HG03571 (cell line): ENCODE data around the gene GRIK4.

ENCODE experiments used
- ATAC-seq: cut with Tn5 transposase; IDR thresholded peaks from one replicate; pipeline ENCODE4 v1.9.1; 2021; ENCODE audit not compliant: unreplicated experiment

The GRIK4 gene

DNA sequence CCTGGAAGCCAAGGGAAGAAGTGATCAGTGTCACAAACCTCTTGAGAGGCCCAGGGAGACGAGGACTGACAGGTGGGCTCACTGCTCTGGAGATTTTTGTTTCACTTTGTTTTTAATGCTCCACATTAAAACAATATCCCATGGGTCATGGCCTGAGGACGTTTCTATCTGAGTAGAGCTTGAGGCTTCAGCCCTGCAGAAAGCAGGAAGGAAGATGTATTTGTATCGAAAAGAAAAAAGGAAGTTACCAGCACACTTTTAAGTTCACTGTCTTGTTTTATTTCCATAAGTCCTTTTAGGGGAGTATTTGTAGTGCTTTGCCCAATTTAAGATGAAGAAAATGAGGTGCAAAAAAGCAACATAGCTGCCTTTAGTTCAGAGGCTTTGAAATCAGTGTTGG, 191.1 kb downstream of the GRIK4 start:
- no peak for ATAC-seq

DNA sequence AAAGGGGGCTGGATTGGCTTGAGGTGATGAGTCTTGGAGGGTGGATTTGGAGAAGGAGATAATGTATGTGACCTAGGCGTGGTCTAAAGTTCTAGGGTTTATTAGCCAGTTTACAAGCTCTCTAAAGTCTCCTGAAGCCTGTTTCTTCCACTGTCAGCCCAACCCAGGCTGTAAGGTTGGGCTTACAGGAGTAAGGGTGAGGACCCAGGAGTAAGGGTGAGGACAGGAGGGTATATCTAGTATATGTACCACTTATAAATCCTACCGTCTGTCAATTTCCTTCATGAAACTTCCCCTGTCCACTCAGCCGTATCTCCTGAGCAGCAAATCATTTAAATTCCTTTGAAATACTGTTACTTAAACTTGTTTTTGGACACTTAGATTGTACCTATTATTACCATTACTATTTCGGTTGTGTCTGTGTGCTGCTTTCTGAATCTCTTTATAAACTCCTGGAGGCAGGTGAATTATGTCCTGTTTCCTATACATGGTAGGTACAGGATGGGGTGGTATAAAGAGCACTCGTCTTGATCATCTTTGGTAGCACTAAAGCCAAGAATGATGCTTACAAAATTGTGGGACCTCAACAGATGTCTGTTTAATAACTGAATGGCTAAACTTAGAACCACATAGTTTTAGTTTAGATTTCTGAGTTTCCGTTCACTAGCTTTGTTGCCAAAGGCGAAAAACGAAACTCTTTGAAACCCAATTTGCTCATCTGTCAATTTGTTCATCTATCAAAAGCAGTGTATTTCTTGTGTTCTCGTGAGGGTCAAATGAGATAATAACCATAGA, 192.0 kb downstream of the GRIK4 start:
- ATAC-seq = no peak

DNA sequence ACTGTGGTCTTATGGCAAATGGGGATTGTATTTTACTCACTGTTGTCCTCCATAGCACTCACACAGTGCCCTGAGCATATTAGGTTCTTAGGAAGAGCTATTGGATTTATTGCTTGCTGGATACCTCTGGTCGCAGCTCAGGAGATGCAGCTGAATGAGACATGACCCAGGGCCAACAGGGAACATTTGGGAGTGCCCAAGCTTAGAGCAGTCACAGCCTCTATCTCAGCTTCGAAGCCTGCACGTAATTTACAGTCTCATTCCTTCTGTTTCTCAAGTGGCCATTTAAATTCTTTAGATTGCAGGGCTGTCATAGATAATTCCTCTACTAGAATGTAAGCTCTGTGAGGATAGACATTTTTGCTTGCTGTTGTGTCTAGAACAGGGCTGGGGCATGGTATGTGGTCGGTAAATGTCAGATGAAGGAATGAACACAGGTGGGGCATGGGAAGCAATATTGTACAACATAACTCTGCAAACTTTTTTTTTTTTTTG, 192.8 kb downstream of the GRIK4 start:
- no peak for ATAC-seq

DNA sequence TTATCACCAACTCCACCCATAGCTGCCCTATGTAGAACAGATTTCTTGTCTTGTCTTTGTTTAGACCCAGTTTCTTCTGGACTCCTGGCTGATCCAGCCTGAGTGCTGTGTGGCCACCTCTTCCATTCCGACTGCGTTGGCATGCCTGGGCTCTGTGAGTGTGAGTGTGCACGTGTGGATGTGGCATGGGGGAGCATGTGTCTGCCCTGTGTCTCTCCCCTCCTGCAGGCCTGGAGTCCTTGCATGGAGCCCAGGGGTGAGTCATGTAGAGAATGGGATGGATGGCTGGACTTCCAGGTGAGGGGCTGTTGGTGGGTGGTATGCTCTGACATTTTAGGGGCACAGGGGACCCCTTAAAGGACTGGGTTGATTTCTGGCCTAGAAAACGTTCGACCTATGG, 194.7 kb downstream of the GRIK4 start:
- ATAC-seq = no peak

DNA sequence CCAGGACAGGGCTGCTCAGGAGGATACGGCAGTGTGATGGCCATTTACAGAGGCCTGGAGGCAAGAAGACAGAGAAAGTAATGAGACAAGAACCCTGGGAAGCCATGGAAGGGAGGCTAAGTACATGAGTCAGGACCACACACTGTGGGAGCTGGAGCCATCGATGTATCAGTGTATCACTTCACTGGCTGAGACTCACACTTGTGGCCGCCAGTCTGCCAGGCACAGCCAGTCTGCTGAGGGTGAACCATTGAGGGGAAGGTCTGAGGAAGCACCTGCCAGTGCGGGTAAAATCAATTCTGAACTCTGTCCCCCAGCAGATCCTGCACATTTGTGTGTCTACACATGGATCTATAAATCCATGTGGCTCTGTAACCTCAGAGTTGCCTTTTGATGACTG, 195.6 kb downstream of the GRIK4 start:
- ATAC-seq = no peak

DNA sequence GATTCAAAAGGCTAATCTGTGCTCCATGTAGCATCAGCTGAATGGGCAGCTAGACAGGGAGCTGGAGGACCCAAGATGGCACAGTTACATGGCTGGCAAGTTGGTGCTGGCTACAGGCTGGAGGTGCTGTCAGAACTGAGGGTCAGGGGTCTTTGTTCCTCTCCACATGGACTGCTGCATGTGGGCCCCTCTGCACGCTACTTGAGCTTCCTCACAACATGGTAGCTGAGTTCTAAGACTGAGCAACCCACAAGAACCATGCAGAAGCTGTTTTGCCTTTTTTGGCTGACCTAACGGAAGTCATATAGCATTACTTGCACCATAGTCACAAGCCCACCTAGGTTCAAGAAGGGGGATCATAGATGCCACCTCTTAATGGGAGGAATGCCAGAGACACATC, 196.1 kb downstream of the GRIK4 start:
- ATAC-seq = no peak

DNA sequence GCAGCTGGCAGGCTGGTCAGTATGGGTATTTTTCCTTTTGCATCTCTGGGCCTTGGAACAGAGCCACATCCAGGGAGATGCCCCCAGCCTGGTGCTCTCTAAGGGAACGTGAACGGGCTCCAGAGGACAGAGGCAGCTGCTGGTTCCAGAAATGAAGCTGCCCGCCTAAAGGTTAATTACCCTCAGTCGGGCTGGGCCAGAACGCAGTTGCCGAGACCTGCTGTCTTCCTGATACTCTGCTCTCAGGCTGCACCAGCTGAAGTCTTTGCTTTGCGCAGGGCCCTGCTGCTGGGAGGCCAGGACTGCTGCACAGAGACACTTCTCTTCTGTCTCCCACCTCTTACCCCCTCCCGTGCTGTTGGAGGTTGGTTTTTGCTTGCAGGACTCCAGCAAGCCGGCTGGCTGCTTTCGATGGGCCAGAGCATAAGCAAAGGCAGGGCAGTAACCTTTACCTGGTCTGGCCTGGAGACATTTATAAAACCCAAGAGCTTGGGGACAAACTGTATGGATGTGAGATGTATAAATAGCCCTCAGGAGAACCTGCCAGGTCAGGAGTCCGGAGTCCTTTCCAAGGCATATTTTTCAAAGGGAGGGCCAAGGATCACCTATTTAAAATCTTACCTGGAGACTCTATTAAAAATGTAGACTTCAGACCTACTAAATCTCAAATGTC, 197.1 kb downstream of the GRIK4 start:
- no peak for ATAC-seq

DNA sequence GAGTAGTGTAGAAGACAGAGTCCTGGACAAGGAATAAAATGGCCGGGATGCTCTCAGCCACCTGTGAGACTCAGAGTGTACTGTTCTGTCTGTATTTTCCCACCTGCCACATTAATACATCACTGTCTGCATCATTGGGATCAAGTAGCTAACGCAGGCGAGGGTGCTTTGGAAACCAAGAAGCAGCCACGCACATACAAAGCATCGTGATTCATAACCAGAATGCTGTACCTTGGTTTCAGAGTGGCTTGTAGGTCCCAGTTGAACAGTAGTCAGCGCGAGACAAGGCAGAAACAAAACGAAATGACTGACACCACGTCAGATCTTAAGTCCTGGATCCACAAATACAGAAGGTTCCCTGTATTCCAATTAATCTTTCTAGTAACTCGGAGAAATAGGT, 198.3 kb downstream of the GRIK4 start:
- ATAC-seq = peak; percentile 60

DNA sequence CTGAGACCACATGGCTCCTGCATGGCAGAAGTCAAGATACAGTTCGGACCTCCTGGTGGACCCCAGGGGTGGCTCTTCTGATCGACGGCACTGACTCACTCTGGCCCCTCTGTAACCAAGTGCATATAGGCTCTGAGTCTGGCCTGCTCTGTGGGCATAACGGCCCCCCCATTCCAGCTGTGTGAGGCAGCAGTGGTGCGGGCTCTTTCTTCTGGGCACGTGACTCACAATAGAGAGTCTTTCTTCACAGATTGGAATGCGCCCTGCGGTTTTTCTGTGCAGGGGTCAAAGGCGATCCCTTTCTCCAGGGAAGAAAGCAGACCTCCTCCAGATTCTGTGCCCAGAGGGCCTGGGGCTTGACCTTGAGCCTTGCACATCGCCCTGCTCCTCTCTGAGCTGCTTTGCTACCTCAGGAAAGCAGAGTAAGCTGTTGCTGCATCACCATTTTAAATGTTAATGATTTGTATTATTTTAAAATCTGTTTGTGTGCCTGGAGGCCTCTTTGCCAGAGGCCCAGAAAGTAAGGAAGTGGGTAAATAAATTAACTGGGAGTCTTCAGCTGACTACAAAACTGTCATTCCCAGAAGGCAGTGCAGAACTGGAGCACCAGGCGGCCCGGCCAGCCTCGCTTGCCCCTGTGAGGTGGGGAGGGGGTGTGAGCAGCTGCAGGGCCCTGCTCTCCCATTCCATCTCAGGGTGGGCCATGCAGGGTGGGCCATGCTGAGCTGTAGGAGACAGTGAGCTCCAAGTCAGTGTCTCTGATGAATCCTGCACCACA, 199.0 kb downstream of the GRIK4 start:
- no peak for ATAC-seq

DNA sequence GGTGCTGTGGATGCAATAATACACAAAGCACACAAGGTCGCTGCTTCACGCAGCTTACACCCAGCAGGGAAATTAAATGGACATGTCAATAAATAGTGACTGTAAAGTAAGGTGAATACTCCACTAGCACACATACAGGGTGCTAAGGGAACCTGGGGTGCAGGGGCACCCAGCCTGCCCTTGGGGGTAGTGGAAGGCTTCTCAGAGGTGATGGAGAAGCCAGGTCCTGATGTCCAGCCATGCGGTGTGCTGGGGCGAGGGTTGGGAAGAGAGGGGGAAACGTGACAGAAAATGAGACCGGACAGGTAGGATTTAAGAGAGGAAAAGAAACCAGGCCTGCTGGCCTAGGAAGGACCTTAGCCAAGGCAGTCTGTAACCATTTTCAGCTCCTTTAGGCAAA, 200.5 kb downstream of the GRIK4 start:
- ATAC-seq = no peak

DNA sequence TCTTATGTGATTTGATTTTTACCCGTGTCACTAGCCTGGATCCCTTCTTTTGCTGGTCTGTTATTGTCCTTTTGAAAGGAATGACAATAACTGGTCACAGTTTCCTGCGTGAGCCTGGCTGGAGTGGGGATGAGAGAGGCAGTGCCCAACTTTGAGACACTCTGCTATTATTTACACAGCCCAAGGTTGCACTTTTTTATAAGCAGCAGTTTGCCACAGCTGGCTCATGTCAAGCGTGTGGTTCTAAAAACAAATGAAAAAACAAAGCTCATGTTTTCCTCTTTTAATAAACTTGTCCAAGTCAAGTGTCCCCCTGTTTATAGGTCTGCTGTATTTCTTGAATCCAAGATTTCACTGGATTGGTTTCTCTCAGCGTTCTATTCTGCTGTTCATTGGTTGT, 201.3 kb downstream of the GRIK4 start:
- ATAC-seq = no peak

DNA sequence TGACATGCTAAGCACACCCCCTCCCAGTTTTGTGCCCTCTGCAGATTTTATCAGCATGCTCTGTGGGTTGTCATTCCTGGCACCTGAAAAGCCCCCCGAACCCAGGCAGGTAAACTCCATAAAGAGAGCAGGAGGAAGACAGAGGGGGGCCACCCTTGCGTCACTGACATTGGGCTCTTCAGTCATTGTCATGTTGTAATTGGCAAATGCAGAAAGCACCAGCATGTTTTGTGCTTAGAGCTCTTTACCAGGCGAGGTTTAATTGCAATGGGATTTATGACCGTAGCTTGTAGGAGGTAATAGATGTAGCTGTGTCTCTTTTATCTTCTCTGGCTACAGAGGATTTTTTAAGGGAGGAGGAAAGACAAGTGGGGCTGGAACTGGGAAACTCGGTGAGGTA, 201.7 kb downstream of the GRIK4 start:
- no peak for ATAC-seq

DNA sequence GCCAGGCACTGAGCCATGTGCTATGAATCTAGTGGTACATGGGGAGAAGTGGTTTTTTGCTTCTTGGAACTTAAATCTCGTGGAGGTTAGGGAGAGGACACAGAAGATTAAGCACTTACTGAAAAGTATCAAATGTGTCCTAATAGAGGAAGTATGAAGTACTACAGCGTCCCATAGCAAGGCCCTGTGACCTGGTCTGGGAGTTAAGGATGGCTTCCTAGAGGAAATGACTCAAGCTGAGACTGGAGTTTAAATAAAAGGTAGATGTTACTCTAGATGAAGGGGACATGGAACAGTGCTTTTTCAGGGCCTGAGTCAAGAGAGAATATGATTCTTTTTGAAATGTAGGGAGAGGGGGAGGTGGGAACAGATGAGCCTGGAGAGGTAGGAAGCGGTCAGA, 202.9 kb downstream of the GRIK4 start:
- ATAC-seq = no peak

DNA sequence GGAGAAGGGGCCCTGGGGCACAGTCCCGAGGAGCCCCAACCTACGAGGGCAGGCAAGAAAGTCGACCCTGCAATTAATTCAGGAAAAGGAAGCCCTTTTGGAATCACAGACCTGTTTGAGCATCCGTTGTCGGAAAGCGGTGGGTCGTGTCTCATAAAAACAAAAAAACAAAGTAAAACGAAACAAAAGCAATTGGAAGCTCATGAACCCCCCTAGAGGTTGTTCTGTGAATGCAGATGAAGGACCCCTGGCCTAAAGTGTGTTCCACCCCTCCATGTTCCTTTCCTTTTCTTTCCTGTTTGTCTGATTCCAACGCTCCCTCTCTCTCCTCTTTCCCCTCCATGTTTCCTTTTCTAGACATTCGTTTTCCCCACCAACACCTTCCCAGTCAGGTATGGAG, 203.7 kb downstream of the GRIK4 start:
- ATAC-seq = no peak

DNA sequence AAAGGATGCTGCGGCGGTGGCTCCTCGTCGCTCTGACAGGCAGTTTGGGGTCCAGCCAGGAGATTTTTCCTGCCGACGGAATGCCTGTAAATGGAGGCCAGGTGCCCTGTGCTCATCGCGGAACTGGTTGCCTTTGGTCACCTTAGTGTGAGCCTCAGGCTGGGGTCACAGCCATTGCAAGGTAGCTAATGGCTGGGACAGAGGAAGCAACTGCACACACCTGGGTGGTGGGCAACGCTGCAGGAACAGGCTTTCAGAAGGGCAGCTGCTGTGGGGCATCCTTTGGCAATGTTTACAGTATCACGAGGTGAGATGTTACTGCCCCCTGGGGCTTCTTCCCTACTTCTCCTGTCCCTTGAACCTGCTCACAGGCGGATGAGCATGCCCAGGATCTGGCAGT, 205.5 kb downstream of the GRIK4 start:
- no peak for ATAC-seq

DNA sequence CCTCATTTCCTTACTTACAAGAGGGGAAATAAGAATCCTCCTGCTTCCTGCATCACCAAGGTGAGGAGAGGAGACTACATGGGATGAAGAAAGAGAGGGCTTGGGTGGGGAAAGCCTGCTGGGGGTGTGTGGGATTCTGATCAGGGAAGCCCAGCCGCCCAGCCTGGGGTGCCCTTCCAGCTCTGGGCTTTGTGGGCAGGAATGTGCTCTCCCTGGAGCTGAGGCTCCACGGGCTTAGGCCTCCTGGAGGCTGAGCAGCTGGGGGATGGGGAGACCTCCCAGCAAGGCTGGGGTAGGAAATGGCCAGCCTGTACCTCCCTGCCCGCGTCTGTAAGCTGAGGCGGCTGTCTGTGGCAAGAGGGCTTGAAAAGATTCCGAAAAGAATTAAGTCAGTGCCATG, 206.1 kb downstream of the GRIK4 start:
- no peak for ATAC-seq

DNA sequence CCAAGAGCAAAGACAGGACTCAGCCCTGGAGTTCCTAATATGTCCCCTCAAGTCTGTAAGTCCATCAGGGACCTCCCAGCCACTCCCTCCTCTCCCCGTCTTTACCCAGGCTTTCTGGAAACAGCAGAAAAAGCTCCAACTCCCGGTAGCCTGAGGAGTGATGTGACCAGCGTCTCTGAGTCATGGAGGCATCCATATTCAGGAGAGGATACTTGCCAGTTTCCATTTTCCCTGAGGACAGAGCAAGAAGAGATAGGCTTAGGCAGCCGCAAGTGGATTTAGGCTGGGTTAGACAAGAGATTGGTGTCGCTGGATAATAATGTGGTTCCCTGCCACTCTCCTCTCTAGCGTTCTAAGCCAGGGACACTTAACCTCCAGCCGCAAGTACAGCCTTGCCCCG, 206.6 kb downstream of the GRIK4 start:
- no peak for ATAC-seq

DNA sequence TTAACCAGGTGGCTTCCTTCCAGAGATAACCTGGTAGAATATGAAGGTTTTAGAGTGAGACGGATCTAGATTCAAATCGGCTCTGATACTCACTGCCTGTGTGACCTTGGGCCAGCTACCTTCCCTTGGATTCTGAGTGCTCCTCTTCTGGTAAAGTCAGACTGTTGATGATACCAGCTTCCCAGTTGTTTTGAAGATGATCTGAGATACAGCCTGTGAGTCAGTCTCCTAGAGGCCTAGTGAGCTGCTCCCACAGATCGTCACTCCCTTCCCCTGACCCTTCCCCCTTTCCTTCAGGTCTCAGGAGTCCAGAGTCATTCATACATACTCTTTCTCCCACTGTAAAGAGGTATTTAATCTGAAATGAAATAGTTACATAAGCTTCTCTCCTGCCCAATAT, 207.8 kb downstream of the GRIK4 start:
- ATAC-seq = no peak

DNA sequence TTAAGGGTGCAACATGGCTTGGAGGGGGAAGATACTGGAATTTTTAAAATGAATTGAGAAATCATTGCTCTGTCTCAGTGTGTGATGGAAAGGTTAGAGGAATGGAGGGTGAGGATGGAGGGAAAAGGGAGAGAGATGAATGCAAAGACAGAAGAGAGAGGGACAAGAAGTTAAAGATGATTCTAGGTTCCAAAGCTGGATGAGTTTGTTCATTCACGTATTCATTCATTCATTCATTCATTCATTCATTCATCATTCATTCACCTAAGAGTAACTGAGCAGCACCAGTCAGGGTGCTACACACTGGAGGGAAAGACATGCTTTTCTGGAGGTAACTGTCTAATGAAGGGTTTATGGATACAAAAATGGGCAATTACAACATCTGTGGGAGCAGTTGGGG, 209.2 kb downstream of the GRIK4 start:
- ATAC-seq = no peak

DNA sequence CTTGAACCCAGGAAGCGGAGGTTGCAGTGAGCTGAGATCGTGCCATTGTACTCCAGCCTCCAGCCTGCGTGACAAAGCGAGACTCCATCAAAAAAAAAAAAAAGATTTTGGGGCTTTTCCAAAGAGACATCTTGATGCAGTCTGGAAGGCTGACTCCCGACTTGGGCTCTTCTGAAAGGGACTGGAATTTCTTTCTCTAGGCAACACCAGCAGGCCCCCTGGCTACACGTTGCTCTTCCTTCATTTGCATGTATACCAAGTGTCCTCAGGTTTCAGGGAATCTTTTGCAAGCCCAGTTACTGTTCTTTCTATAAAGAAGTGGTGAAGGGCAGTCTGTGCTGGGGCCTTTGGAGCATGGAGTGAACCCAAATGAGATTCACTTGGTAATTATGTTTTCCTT, 211.0 kb downstream of the GRIK4 start:
- ATAC-seq = no peak

DNA sequence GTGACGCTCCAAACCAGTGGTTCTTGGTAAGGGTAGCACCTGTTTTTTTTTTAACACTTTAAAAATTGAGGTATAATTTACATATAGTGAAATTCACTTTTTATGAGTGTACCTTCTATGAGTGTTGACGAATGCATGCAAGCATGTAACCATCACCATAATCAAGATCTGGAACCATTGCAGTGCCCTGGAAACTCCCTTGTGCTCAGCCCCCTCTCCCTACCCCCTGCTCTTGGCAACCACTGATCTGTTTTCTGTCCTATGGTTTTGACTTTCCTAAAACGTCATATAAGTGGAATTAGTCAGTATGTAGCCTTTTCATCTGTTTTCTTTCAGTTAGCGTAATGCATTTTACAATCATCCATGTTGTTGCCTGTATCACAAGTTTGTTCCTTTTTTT, 212.2 kb downstream of the GRIK4 start:
- no peak for ATAC-seq

DNA sequence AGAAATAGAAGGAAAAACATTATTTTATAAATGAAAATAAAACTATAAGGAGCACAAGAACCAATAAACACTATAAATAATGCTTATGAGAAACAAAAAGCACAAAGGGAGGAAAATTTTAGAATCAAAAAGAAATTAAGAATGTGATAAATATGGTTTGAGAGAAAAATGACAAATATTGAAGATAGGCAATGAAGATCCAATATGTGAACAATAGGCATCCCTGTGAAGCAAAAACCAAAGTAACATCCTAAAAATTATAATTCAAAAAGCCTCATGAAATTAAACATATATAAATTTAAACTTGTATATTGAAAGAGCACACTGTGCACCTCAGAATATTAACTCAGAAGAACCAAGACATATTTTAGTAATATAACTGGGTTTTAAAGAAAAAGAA, 216.2 kb downstream of the GRIK4 start:
- ATAC-seq = no peak
